Upper lobe of left lung (tissue), 4 donors: ENCODE measurements around the gene PEF1.

ENCODE experiments used
- CTCF ChIP-seq, 6 experiments: fragments of 450-650 bp in 4 of 6; fragments of 200-600 bp in 2 of 6; sonication (generic) in 2 of 6; IDR thresholded peaks; one replicate each; pipeline ENCODE4 v1.5.1; 2016 to 2019; ENCODE audit warnings: antibody characterized with exemption in 6 of 6
- EP300 ChIP-seq, 4 donors: sonication (generic); formaldehyde crosslinking; IDR thresholded peaks; one replicate each; pipeline ENCODE4 v1.5.1; 2017; ENCODE audit warnings: antibody characterized with exemption in 4 of 4, control low read depth in 2 of 4

DNA sequence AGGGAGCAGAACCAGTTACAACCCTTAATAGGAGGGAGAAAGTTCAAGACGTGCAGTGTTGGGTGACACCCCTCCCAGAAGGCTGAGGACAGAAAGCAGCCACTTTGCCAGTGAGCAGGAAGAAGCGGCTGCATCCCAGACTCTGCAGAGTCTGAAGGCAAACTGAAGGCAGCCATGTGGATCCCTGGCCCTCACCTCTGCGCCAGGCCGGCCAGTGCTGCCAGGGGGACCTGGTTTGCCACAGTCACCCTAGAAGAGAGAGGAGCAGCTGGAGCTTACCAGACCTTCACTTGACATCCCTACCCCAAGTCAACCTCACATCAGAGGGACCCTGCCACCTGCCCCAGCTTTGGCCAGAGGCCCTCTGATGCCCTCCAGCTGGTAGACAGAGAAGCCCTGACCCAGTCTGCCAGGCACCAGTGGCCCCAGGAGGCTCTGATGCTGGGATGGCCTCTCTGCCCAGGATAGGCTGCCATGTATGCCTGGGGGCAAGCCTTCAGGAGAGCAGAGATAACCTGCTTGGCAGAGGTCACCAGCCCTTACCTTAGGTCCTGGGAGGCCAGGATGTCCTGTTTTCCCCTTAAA is 16.3 kb upstream of the PEF1 start:
- TF ChIP-seq CTCF (IDR thresholded peaks at IDR 0.05) (no peak), EP300 (IDR thresholded peaks at IDR 0.05) (no peak)
